ENCODE results near the gene AKAP8. TPM values are rescaled to one million over a fixed set of nuclear protein-coding genes. Genes with fewer than 3 reads are reported as not detected.

The AKAP8 gene
- total RNA-seq, 2 experiments from 2014 or later = 22.2 to 52.3 TPM

- no peak overlapping the region for H3K27ac ChIP-seq (ENCODE audit: low read depth, low read length, poor library complexity, severe bottlenecking)
- H4K20me1 ChIP-seq (ENCODE audit: insufficient read depth, low read length) = peaks cover under 1% of the 10 kb centered on the region; the same call in 1 of the 2 replicates
- H3K4me3 ChIP-seq (ENCODE audit: low read depth, low read length, poor library complexity, severe bottlenecking) = no peak overlapping the region
- H3K4me2 ChIP-seq (ENCODE audit: low read length) = no peak overlapping the region
- no peaks in the 10 kb centered on the region for H3K9me3 ChIP-seq (ENCODE audit: low read length)
- H3K36me3 ChIP-seq (ENCODE audit: insufficient read depth, low read length) = peaks cover 95% of the 10 kb centered on the region
- peaks cover 5% of the 10 kb centered on the region; the same call in 1 of the 2 replicates for H3K79me2 ChIP-seq (ENCODE audit: insufficient read depth, low read depth, low read length)
- BruUV-seq (replicated peaks) = no TSS peak
- no peak for DNase-seq (ENCODE audit: low spot score)
- intact Hi-C loops (cut with micrococcal nuclease; ENCODE audit: unreplicated experiment) = no loop called here
- ChIA-PET POLR2A (no interaction called here), CTCF (ENCODE audit: unreplicated experiment) (no interaction called here)
- TF ChIP-seq CTCF (conservative IDR thresholded peaks at IDR 0.05; ENCODE audit: low read length) (no peak), EZH2phosphoT487 (IDR thresholded peaks at IDR 0.05; ENCODE audit: borderline replicate concordance, low read depth, low read length) (no peak)
- no peak overlapping the region for H2AFZ ChIP-seq (ENCODE audit: low read length)
- H3K9me2 ChIP-seq (ENCODE audit: insufficient read depth, low read length) = no peaks in the 10 kb centered on the region
- H3K4me1 ChIP-seq (ENCODE audit: insufficient read depth, low read length, poor library complexity, severe bottlenecking) = no peaks in the 10 kb centered on the region
These were observed 19.1 kb upstream of the AKAP8 start for GRCh38 chr19:15398501-15399233.

- DNase-seq (ENCODE audit: low spot score) = no peak
- H4K20me1 ChIP-seq (ENCODE audit: insufficient read depth, low read length) = no peaks in the 10 kb centered on the region; the same call in 1 of the 2 replicates
- H2AFZ ChIP-seq (ENCODE audit: low read length) = no peak overlapping the region
- no peak overlapping the region for H3K4me3 ChIP-seq (ENCODE audit: low read depth, low read length, poor library complexity, severe bottlenecking)
- H3K4me2 ChIP-seq (ENCODE audit: low read length) = no peak overlapping the region
- no TSS peak for BruUV-seq (replicated peaks)
- H3K27ac ChIP-seq (ENCODE audit: low read depth, low read length, poor library complexity, severe bottlenecking) = no peak overlapping the region
- H3K9me2 ChIP-seq (ENCODE audit: insufficient read depth, low read length) = no peaks in the 10 kb centered on the region
- ChIA-PET POLR2A (no interaction called here), CTCF (ENCODE audit: unreplicated experiment) (no interaction called here)
- TF ChIP-seq EZH2phosphoT487 (IDR thresholded peaks at IDR 0.05; ENCODE audit: borderline replicate concordance, low read depth, low read length) (no peak), CTCF (conservative IDR thresholded peaks at IDR 0.05; ENCODE audit: low read length) (no peak)
- H3K36me3 ChIP-seq (ENCODE audit: insufficient read depth, low read length) = peaks cover 95% of the 10 kb centered on the region
- no peaks in the 10 kb centered on the region for H3K9me3 ChIP-seq (ENCODE audit: low read length)
- intact Hi-C loops (cut with micrococcal nuclease; ENCODE audit: unreplicated experiment) = no loop called here
- no peaks in the 10 kb centered on the region for H3K79me2 ChIP-seq (ENCODE audit: insufficient read depth, low read depth, low read length)
- no peaks in the 10 kb centered on the region for H3K4me1 ChIP-seq (ENCODE audit: insufficient read depth, low read length, poor library complexity, severe bottlenecking)
These were observed 18.2 kb upstream of the AKAP8 start for GRCh38 chr19:15397782-15398181.

GRCh38 chr19:15397236-15397635 is 17.6 kb upstream of the AKAP8 start:
- Histone ChIP-seq H2AFZ (ENCODE audit: low read length) (no peak overlapping the region), H3K4me1 (ENCODE audit: insufficient read depth, low read length, poor library complexity, severe bottlenecking) (no peaks in the 10 kb centered on the region), H3K9me3 (ENCODE audit: low read length) (no peaks in the 10 kb centered on the region), H3K27ac (ENCODE audit: low read depth, low read length, poor library complexity, severe bottlenecking) (no peak overlapping the region), H4K20me1 (ENCODE audit: insufficient read depth, low read length) (no peaks in the 10 kb centered on the region; the same call in 1 of the 2 replicates), H3K4me2 (ENCODE audit: low read length) (no peak overlapping the region), H3K4me3 (ENCODE audit: low read depth, low read length, poor library complexity, severe bottlenecking) (no peak overlapping the region), H3K79me2 (ENCODE audit: insufficient read depth, low read depth, low read length) (no peaks in the 10 kb centered on the region), H3K9me2 (ENCODE audit: insufficient read depth, low read length) (no peaks in the 10 kb centered on the region), H3K36me3 (ENCODE audit: insufficient read depth, low read length) (peaks cover 95% of the 10 kb centered on the region)
- BruUV-seq (replicated peaks) = no TSS peak
- TF ChIP-seq CTCF (conservative IDR thresholded peaks at IDR 0.05; ENCODE audit: low read length) (no peak), EZH2phosphoT487 (IDR thresholded peaks at IDR 0.05; ENCODE audit: borderline replicate concordance, low read depth, low read length) (no peak)
- ChIA-PET POLR2A (no interaction called here), CTCF (ENCODE audit: unreplicated experiment) (no interaction called here)
- intact Hi-C loops (cut with micrococcal nuclease; ENCODE audit: unreplicated experiment) = no loop called here
- no peak for DNase-seq (ENCODE audit: low spot score)

Data from OCI-LY7 (cell line).